Thoracic aorta endothelial cell (primary cell): Measurements from ENCODE around the gene SREK1IP1. TPM values are rescaled to one million over a fixed set of nuclear protein-coding genes. Genes with fewer than 3 reads are reported as not detected.

Experiments used
- total RNA-seq: library from RNA; depleted of rRNA; stranded (reverse); fragments of >200 nt; gene quantifications from 2 replicates; pipeline ENCODE4 v1.2.3, GENCODE V29; 2012

The SREK1IP1 gene
- 20.2 and 22.8 TPM in 2 replicates for total RNA-seq

GRCh38 chr5:64768358-64769312 lies at the start of gene SREK1IP1, which contains the start of gene CWC27:
Gene SREK1IP1 (minus strand): TSS chr5:64768691. CDS start chr5:64768517, 174 bp downstream.
Gene CWC27 (plus strand): TSS chr5:64768930. CDS start chr5:64769147, 217 bp downstream.

GRCh38 chr5:64690417-64691151 lies 77.9 kb downstream of the SREK1IP1 start, which contains the start of gene SHISAL2B:
Gene SHISAL2B (plus strand): TSS chr5:64690503. CDS start chr5:64690624, 121 bp downstream.

Other genes starting within 250 kb of the SREK1IP1 start
- not detected in 2 replicates for gene SHISAL2B, start 78.2 kb downstream of the SREK1IP1 start, total RNA-seq
- 25.6 and 28.7 TPM in 2 replicates for gene CWC27, start 239 bp upstream of the SREK1IP1 start, total RNA-seq